ENCODE data around the gene ROPN1.
"Not testable (repeated sequence)": the region's sequence is repeated elsewhere in the genome, so short reads cannot be mapped to it uniquely, and the experiment has no call there.

ROPN1 gene

GRCh38 chr3:123991730-123992588, at the start of gene ROPN1:
Gene ROPN1 (minus strand): TSS chr3:123992124. CDS start chr3:123980481, 11,643 bp downstream.
- DNase-seq (ENCODE audit: low read depth in 2 of 2, low spot score in 1 of 2) = not testable (repeated sequence)

- DNase-seq (ENCODE audit: low read depth in 2 of 2, low spot score in 1 of 2) = no peak
These were observed 49.6 kb upstream of the ROPN1 start for GRCh38 chr3:124041553-124041952.

- no peak for DNase-seq (ENCODE audit: low read depth in 2 of 2, low spot score in 1 of 2)
These were observed 45.4 kb upstream of the ROPN1 start for GRCh38 chr3:124037326-124037725.

GRCh38 chr3:124036214-124036613, 44.3 kb upstream of the ROPN1 start:
- DNase-seq (ENCODE audit: low read depth in 2 of 2, low spot score in 1 of 2) = not testable (repeated sequence)

- no peak for DNase-seq (ENCODE audit: low read depth in 2 of 2, low spot score in 1 of 2)
These were observed 43.7 kb upstream of the ROPN1 start for GRCh38 chr3:124035463-124036121.

GRCh38 chr3:124034844-124035152, 42.9 kb upstream of the ROPN1 start:
- DNase-seq (ENCODE audit: low read depth in 2 of 2, low spot score in 1 of 2) = no peak

- no peak for DNase-seq (ENCODE audit: low read depth in 2 of 2, low spot score in 1 of 2)
These were observed 42.3 kb upstream of the ROPN1 start for GRCh38 chr3:124034016-124034843.

GRCh38 chr3:124033360-124034015, 41.6 kb upstream of the ROPN1 start, which contains the start of gene KALRN:
Gene KALRN (plus strand): TSS chr3:124033369.
- DNase-seq (ENCODE audit: low read depth in 2 of 2, low spot score in 1 of 2) = no peak

- DNase-seq (ENCODE audit: low read depth in 2 of 2, low spot score in 1 of 2) = peak in 1 of 2 donors; percentile 17
These were observed 41.0 kb upstream of the ROPN1 start for GRCh38 chr3:124032881-124033359.

GRCh38 chr3:124032311-124032880, 40.5 kb upstream of the ROPN1 start:
- DNase-seq (ENCODE audit: low read depth in 2 of 2, low spot score in 1 of 2) = no peak

- no peak for DNase-seq (ENCODE audit: low read depth in 2 of 2, low spot score in 1 of 2)
These were observed 34.6 kb upstream of the ROPN1 start for GRCh38 chr3:124026516-124026915.

GRCh38 chr3:124023531-124023930, 31.6 kb upstream of the ROPN1 start:
- DNase-seq (ENCODE audit: low read depth in 2 of 2, low spot score in 1 of 2) = not testable (repeated sequence)

GRCh38 chr3:124019291-124019690, 27.4 kb upstream of the ROPN1 start:
- DNase-seq (ENCODE audit: low read depth in 2 of 2, low spot score in 1 of 2) = no peak

- DNase-seq (ENCODE audit: low read depth in 2 of 2, low spot score in 1 of 2) = not testable (repeated sequence)
These were observed 25.6 kb upstream of the ROPN1 start for GRCh38 chr3:124017502-124017901.

GRCh38 chr3:124016483-124016882, 24.6 kb upstream of the ROPN1 start:
- not testable (repeated sequence) for DNase-seq (ENCODE audit: low read depth in 2 of 2, low spot score in 1 of 2)

GRCh38 chr3:124014366-124014942, 22.5 kb upstream of the ROPN1 start:
- no peak for DNase-seq (ENCODE audit: low read depth in 2 of 2, low spot score in 1 of 2)

- DNase-seq (ENCODE audit: low read depth in 2 of 2, low spot score in 1 of 2) = not testable (repeated sequence)
These were observed 16.4 kb upstream of the ROPN1 start for GRCh38 chr3:124008321-124008720.

- no peak for DNase-seq (ENCODE audit: low read depth in 2 of 2, low spot score in 1 of 2)
These were observed 15.3 kb upstream of the ROPN1 start for GRCh38 chr3:124007186-124007585.

GRCh38 chr3:124002405-124003079, 10.6 kb upstream of the ROPN1 start:
- DNase-seq (ENCODE audit: low read depth in 2 of 2, low spot score in 1 of 2) = not testable (repeated sequence)

- not testable (repeated sequence) for DNase-seq (ENCODE audit: low read depth in 2 of 2, low spot score in 1 of 2)
These were observed 9.4 kb upstream of the ROPN1 start for GRCh38 chr3:124001366-124001765.

Data from stimulated activated CD8-positive, alpha-beta memory T cell treated with anti-CD3 and anti-CD28 coated beads, Interleukin-4, amount 100 ng/mL, for 1 hour (primary cell).